Vagina (tissue), 2 donors: ENCODE data around the gene SLC35E3.

ENCODE experiments used
- CTCF ChIP-seq, 3 experiments: fragments of 450-650 bp in 2 of 3; fragments of 200-600 bp in 1 of 3; sonication (generic) in 1 of 3; IDR thresholded peaks; one replicate each; pipeline ENCODE4 v1.5.1; 2017 to 2019; ENCODE audit warnings: antibody characterized with exemption in 3 of 3, mild to moderate bottlenecking in 2 of 3, moderate library complexity in 2 of 3
- POLR2A ChIP-seq, 2 donors: fragments of 450-650 bp; IDR thresholded peaks; one replicate each; pipeline ENCODE4 v1.6.1; 2017; ENCODE audit warnings: antibody characterized with exemption in 2 of 2, mild to moderate bottlenecking in 2 of 2, moderate library complexity in 2 of 2

GRCh38 chr12:68827895-68828671 lies 82.1 kb downstream of the SLC35E3 start:
- TF ChIP-seq CTCF (IDR thresholded peaks at IDR 0.05) (no peak), POLR2A (IDR thresholded peaks at IDR 0.05) (no peak)
